ENCODE measurements around the gene SUN3. TPM values are rescaled to one million over a fixed set of nuclear protein-coding genes. Genes with fewer than 3 reads are reported as not detected.
A peak's percentile ranks its signal among the peaks of the same experiment; 100 is the strongest.

The SUN3 gene, protein sequence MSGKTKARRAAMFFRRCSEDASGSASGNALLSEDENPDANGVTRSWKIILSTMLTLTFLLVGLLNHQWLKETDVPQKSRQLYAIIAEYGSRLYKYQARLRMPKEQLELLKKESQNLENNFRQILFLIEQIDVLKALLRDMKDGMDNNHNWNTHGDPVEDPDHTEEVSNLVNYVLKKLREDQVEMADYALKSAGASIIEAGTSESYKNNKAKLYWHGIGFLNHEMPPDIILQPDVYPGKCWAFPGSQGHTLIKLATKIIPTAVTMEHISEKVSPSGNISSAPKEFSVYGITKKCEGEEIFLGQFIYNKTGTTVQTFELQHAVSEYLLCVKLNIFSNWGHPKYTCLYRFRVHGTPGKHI
- not detected for total RNA-seq

DNA sequence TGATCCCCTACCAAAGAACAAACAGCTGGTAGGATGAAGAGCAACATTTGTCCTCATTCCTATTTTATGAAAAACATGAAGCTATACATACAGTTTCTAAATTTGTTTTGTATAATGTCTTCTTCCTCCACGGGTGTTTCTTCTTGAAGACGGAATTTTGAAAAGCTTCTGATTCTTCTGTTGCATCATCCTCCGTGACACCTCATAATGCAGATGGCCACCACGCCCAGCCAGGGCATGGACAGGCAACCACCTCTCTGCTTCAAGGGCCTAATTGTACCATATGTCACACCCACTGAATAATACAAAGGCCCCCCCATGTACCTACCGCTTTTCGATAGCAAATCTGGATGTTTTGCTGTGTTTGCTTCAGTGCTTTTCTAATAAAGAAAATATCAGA lies at the start of gene SUN3:
Gene SUN3 (minus strand): TSS at position 170 of the 400 bp plus-strand sequence. CDS start 169 bp downstream, at position 1.
- peaks cover 1% of the 10 kb centered on the region for H3K36me3 Mint-ChIP-seq (ENCODE audit: insufficient read depth)
- no peaks in the 10 kb centered on the region for H3K4me1 Mint-ChIP-seq (ENCODE audit: low read depth)
- peaks cover 27% of the 10 kb centered on the region for H3K27me3 Mint-ChIP-seq (ENCODE audit: low read depth)
- H3K4me3 Mint-ChIP-seq = no peak within 1 kb of the TSS
- H3K9me3 Mint-ChIP-seq = peaks cover 7% of the 10 kb centered on the region
- DNase-seq = no peak
- no peak for ATAC-seq

DNA sequence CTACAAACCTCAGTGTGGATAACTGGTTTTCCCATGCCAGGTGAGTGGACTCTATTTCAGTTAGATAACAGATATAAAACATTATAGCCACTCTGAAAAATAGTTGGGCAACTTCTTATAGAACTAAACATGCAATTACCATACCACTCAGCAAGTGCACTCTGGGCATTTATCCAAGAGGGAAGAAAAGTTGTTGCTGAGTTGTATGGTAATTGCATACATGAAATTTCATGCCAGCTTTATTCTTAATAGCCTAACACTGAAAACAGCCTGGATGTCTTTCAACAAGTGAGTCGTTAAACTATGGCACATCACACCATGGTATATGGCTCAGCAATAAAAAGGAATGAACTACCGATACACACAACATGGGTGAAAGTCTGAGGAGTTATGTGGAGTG lies 49.6 kb upstream of the SUN3 start:
- Mint-ChIP-seq H3K36me3 (ENCODE audit: insufficient read depth) (no peaks in the 10 kb centered on the region), H3K4me3 (no peak overlapping the region), H3K27me3 (ENCODE audit: low read depth) (no peaks in the 10 kb centered on the region), H3K4me1 (ENCODE audit: low read depth) (peaks cover 16% of the 10 kb centered on the region), H3K9me3 (no peaks in the 10 kb centered on the region)
- DNase-seq (no peak), ATAC-seq (no peak)

DNA sequence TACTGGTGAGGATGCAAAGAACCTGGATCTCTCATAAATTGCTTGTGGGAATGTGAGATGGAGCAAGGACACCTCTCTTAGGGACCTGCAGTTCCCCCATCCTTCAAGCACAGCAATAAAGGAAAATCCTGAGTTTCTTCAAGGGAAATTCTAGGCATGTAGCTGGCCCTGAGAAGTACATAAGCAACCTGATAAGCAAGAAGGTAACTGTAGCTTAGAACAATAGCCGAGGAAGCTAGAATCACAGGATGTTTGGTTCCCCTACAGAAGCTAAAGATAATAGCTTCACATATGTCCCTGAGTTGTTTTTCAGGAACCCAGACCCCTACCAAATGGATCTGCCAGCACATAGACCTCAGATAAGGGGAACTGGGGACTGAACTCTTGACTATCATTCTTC lies 48.5 kb upstream of the SUN3 start:
- H3K4me3 Mint-ChIP-seq = no peak overlapping the region
- DNase-seq (no peak), ATAC-seq (no peak)
- no peaks in the 10 kb centered on the region for H3K27me3 Mint-ChIP-seq (ENCODE audit: low read depth)
- no peaks in the 10 kb centered on the region for H3K36me3 Mint-ChIP-seq (ENCODE audit: insufficient read depth)
- H3K4me1 Mint-ChIP-seq (ENCODE audit: low read depth) = peaks cover 6% of the 10 kb centered on the region
- no peaks in the 10 kb centered on the region for H3K9me3 Mint-ChIP-seq

DNA sequence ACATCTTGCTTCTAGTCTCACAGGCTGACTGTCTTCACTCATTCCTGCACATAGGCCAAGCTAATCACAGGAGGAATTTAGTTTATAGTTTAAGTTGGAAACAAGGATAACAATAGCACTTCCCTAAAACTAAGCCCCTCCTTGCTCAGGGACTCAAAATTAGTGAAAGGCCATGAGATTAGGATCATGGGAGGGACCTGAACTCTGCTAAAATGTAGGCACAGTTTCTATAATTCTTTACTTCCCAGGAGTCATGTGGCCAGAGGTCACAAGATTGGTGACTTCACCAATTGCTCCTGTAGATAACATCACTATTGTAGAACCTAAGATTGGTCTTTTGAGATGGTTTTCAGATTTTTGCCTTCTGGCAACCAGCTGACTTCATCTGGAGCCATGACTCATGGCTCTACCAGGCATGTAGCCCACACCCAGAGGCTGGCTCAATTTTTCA lies 45.3 kb upstream of the SUN3 start:
- no peak for DNase-seq
- H3K4me3 Mint-ChIP-seq = no peak overlapping the region
- ATAC-seq = no peak
- H3K9me3 Mint-ChIP-seq = peaks cover 4% of the 10 kb centered on the region
- H3K27me3 Mint-ChIP-seq (ENCODE audit: low read depth) = no peaks in the 10 kb centered on the region
- peaks cover 2% of the 10 kb centered on the region for H3K36me3 Mint-ChIP-seq (ENCODE audit: insufficient read depth)
- H3K4me1 Mint-ChIP-seq (ENCODE audit: low read depth) = peaks cover 3% of the 10 kb centered on the region

DNA sequence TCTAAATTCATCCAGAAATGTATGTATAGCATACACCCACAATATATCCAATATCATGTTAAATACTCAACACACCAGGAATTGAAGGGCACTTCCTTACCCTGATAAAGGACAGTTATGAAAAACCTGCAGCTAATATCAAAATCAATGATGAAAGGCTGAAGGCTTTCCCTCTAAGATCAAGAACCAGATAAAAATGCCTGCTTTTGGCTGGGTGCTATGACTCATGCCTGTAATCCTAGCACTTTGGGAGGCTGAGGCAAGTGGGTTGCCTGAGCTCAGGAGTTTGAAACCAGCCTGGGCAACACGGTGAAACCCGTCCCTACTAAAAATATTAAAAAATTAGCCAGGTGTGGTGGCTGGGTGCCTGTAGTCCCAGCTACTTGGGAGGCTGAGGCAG lies 38.6 kb upstream of the SUN3 start:
- ATAC-seq (no peak), DNase-seq (no peak)
- Mint-ChIP-seq H3K9me3 (peaks cover 9% of the 10 kb centered on the region), H3K27me3 (ENCODE audit: low read depth) (peaks cover 2% of the 10 kb centered on the region), H3K36me3 (ENCODE audit: insufficient read depth) (peaks cover 6% of the 10 kb centered on the region), H3K4me3 (no peak overlapping the region), H3K4me1 (ENCODE audit: low read depth) (no peaks in the 10 kb centered on the region)

DNA sequence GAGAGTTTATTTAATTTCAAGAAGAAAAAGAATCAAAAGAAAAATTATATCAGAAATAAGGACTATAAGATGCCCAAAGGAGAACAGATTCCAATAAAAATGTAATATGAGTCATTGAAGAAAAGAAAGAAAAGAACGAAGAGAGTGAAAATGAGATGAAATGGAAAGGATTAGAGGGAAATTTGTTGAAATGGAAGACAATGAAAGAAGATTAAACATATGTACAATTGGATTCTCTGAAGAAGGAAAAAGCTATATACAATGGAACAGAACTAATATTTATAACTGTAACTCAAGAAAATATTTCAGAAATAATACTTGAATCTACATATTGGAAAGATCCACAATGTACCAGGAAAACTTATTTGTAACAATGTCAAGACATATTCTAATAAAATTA lies 35.1 kb upstream of the SUN3 start:
- no peak for ATAC-seq
- no peak for DNase-seq
- peaks cover 5% of the 10 kb centered on the region for H3K9me3 Mint-ChIP-seq
- peaks cover 4% of the 10 kb centered on the region for H3K27me3 Mint-ChIP-seq (ENCODE audit: low read depth)
- peaks cover 7% of the 10 kb centered on the region for H3K36me3 Mint-ChIP-seq (ENCODE audit: insufficient read depth)
- H3K4me3 Mint-ChIP-seq = no peak overlapping the region
- H3K4me1 Mint-ChIP-seq (ENCODE audit: low read depth) = no peaks in the 10 kb centered on the region

DNA sequence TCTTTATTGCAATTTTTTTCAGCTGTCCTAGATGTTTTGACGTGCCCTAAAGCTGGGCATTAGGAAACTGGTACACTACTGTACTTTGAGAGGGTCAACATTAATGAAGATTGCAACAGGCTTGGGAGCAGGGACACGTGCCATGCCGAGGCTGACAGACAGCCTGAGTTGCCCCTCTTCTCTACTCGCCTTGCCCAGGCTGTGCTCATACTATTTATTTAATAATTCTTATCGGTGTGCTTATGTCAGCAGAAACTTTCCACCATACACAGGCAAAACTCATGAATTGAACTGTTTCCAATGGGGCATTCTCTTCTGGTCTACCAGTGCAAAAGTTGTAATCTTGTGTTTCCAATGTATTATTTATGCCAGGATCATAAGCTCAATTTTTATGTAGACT lies 30.8 kb upstream of the SUN3 start:
- Mint-ChIP-seq H3K9me3 (peaks cover 11% of the 10 kb centered on the region), H3K4me3 (no peak overlapping the region), H3K27me3 (ENCODE audit: low read depth) (peaks cover 4% of the 10 kb centered on the region), H3K4me1 (ENCODE audit: low read depth) (peaks cover 3% of the 10 kb centered on the region), H3K36me3 (ENCODE audit: insufficient read depth) (peaks cover 7% of the 10 kb centered on the region)
- DNase-seq (no peak), ATAC-seq (no peak)

DNA sequence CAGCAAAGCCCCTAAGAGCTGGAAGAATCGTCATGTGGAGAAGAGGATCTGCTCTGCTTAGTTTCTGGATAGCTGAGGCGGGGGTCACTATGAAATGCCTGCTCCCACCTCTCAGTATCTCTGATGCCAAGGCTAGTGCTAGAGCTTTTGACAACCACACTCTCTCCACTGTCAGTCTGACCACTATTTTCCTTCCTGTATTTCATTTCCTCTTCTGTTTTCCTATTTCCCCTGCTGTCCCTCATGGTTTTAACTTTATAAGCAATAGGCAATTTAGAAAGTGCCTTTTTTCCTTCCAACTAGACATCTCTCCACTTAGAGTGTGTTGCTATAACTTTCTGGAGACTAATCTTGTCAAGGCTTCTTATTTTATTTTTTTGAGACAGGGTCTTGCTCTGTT lies 30.1 kb upstream of the SUN3 start:
- peaks cover 11% of the 10 kb centered on the region for H3K9me3 Mint-ChIP-seq
- H3K27me3 Mint-ChIP-seq (ENCODE audit: low read depth) = peaks cover 4% of the 10 kb centered on the region
- H3K4me1 Mint-ChIP-seq (ENCODE audit: low read depth) = peaks cover 3% of the 10 kb centered on the region
- no peak overlapping the region for H3K4me3 Mint-ChIP-seq
- ATAC-seq (no peak), DNase-seq (no peak)
- peaks cover 7% of the 10 kb centered on the region for H3K36me3 Mint-ChIP-seq (ENCODE audit: insufficient read depth)

DNA sequence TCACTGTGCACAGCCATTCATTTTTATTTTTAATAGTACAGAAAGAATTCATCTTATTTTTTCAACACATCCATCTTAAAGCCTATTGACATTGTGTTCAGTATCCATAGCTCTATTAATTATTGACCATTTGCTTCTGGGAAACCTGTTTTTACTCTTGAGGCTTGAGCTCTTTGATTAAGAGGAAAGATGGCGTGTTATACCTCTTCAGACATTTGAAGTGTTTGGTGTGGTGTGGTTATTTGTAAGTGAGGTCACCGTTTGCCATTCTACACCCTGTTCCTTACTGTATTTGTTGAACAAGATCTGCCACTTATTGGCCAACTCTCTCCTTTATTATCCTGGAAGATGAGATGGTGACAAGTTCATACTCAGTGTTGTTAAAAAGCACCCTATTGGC lies 24.8 kb upstream of the SUN3 start:
- H3K27me3 Mint-ChIP-seq (ENCODE audit: low read depth) = no peaks in the 10 kb centered on the region
- H3K4me1 Mint-ChIP-seq (ENCODE audit: low read depth) = peaks cover 7% of the 10 kb centered on the region
- no peak overlapping the region for H3K4me3 Mint-ChIP-seq
- no peak for DNase-seq
- ATAC-seq = no peak
- H3K36me3 Mint-ChIP-seq (ENCODE audit: insufficient read depth) = no peaks in the 10 kb centered on the region
- H3K9me3 Mint-ChIP-seq = peaks cover 6% of the 10 kb centered on the region

DNA sequence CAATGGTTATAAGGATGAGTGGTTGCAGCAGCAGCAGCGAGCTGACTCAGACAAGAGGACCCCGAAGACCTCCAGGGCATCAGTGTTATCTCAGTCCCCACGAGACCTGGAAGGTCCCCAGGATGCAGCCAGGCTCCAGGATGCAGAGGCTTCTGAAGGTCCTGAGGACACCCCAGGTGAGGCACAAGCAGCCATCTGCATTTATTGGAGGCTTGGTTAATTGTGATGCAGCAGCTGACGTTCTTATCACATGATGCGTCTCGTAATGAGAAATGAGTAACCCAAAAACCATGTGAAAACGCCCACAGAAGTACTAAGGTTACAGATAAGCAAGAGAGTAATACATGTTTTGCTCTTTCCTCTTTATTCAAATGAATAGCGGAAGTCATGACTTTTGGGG lies 23.8 kb upstream of the SUN3 start:
- H3K9me3 Mint-ChIP-seq = peaks cover 6% of the 10 kb centered on the region
- H3K36me3 Mint-ChIP-seq (ENCODE audit: insufficient read depth) = no peaks in the 10 kb centered on the region
- DNase-seq = no peak
- no peak overlapping the region for H3K4me3 Mint-ChIP-seq
- no peaks in the 10 kb centered on the region for H3K27me3 Mint-ChIP-seq (ENCODE audit: low read depth)
- H3K4me1 Mint-ChIP-seq (ENCODE audit: low read depth) = peaks cover 7% of the 10 kb centered on the region
- ATAC-seq = peak; percentile 83 to 89

DNA sequence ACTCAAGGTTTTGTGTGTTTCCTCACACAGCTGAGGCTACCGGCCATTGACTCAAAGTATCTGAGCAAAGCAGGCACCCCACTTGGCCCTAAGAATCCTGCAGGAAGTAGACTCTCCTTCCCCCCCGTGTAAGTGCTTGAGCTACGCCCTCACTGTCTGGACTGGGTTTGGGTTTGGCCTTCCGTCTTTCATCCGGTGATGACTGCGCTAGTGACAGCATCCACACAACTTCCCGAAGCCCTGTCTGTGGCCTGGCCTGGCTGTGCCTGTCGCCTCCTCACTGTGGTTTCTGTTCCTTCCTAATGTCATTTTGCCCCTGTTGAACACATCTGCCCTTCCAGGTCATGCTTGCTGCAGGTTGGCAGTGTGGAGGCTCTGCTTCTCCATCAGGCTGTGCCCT lies 20.9 kb upstream of the SUN3 start:
- Mint-ChIP-seq H3K36me3 (ENCODE audit: insufficient read depth) (no peaks in the 10 kb centered on the region), H3K9me3 (no peaks in the 10 kb centered on the region), H3K27me3 (ENCODE audit: low read depth) (no peaks in the 10 kb centered on the region), H3K4me3 (no peak overlapping the region), H3K4me1 (ENCODE audit: low read depth) (peaks cover 24% of the 10 kb centered on the region)
- ATAC-seq (no peak), DNase-seq (no peak)

DNA sequence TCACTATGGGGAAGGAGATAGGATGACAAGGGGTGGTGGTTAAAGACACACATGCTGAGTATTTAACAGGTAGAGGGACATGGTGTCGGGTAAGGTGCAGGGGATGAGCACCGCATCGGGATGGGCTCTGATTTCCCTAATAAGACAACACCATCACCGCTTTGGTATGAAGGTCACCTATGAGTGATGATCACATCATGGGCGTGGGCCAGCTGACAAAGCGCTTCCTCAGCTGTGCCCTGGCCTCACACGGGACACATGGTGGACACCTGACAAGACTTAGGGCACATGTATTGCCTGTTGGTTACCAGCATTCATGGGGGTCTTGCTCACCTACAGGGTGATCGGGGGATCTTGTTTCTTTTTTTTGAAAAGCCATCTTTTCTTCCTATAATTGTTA lies 19.2 kb upstream of the SUN3 start:
- ATAC-seq (no peak), DNase-seq (no peak)
- Mint-ChIP-seq H3K27me3 (ENCODE audit: low read depth) (no peaks in the 10 kb centered on the region), H3K4me1 (ENCODE audit: low read depth) (peaks cover 30% of the 10 kb centered on the region), H3K4me3 (no peak overlapping the region), H3K9me3 (no peaks in the 10 kb centered on the region), H3K36me3 (ENCODE audit: insufficient read depth) (no peaks in the 10 kb centered on the region)

DNA sequence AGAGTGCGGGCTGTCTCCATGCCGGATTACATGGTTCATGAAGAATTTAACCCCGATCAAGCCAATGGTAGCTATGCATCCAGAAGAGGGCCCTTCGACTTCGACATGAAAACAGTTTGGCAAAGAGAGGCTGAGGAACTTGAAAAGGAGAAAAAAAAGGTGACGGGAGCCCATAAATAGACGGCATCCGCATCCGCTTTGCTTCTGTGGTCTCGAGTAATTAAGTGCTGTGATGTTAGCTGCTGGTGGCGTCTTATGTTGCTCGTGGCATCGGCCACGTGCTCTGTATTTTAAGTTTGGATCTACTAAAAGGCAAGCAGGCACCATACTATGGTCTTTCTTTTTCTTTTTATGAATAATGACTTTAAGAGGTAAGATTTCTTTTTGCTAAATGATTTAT lies 17.6 kb upstream of the SUN3 start:
- Mint-ChIP-seq H3K4me3 (no peak overlapping the region), H3K36me3 (ENCODE audit: insufficient read depth) (no peaks in the 10 kb centered on the region), H3K4me1 (ENCODE audit: low read depth) (peaks cover 41% of the 10 kb centered on the region), H3K9me3 (no peaks in the 10 kb centered on the region), H3K27me3 (ENCODE audit: low read depth) (no peaks in the 10 kb centered on the region)
- ATAC-seq = no peak
- no peak for DNase-seq

DNA sequence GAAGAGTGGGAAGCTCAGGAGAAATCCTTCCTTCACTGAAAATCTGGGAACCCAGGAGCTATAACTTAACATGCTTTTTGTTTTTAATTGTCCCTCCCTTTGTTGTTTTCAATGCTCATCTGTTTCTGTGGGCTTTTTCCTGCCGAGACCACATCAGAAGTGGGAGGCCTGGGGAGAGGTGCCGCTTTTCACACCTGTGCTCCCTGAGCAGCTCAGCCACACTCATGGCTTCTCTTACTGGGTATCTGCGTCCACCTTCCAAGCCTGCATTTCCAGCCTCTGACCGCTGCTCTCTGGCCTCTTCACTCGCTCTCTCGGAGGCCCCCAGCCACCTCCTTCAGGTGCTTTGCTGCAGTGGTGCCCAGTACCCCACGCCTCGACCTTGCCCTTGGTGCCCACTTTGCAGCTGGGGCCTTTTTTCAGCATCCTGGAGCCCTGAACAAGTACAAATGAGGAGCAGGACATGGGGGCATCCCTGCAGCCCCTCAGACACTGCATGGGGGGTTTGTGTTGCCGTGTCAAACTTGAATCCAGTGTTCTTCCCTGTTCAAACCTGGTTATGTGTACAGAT lies 16.4 kb upstream of the SUN3 start:
- DNase-seq (no peak), ATAC-seq (no peak)
- Mint-ChIP-seq H3K4me3 (no peak overlapping the region), H3K4me1 (ENCODE audit: low read depth) (peaks cover 50% of the 10 kb centered on the region), H3K36me3 (ENCODE audit: insufficient read depth) (no peaks in the 10 kb centered on the region), H3K27me3 (ENCODE audit: low read depth) (no peaks in the 10 kb centered on the region), H3K9me3 (no peaks in the 10 kb centered on the region)

DNA sequence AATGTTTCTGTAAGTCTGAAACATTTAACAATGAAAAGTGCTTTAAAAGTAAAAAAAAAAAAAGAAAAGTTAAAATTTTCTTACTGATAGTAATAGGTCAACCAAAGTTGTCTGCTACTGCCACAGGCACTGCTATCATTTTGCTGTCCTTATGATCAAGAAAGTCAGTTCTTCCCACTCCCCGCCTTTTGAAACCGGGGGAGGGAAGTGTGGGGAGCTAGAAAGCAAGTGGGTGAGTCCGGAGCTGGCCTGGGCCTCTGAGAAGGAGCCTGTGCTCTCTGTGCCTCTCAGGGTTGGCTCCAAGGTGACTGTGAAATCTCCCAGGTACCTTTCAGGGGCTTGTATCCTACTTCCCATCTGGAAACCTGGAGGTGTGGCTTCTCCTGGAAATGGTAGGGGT lies 13.7 kb upstream of the SUN3 start:
- Mint-ChIP-seq H3K4me1 (ENCODE audit: low read depth) (peaks cover 47% of the 10 kb centered on the region), H3K9me3 (no peaks in the 10 kb centered on the region), H3K27me3 (ENCODE audit: low read depth) (no peaks in the 10 kb centered on the region), H3K4me3 (no peak overlapping the region), H3K36me3 (ENCODE audit: insufficient read depth) (no peaks in the 10 kb centered on the region)
- ATAC-seq = no peak
- DNase-seq = no peak

All from activated T-cell treated with anti-CD3 and anti-CD28 coated beads, Interleukin-2, amount 50 U/mL, for 4 hours (primary cell).